Muscle of arm (tissue), 14 donors: Measurements from ENCODE around the gene TMEM163. TPM values are rescaled to one million over a fixed set of nuclear protein-coding genes. Genes with fewer than 3 reads are reported as not detected.
A peak's percentile ranks its signal among the peaks of the same experiment; 100 is the strongest.
"Not testable (repeated sequence)": the region's sequence is repeated elsewhere in the genome, so short reads cannot be mapped to it uniquely, and the experiment has no call there.

Experiments
- DNase-seq: peaks from one replicate; pipeline ENCODE4 v3.0.0-alpha.2; 2013
- long read RNA-seq, 11 donors: transcript quantifications; one replicate each; lab custom pipeline, GENCODE V29; 2026
- polyA plus RNA-seq, 12 donors: library from polyadenylated mRNA; unstranded; fragments of 120-200 nt; gene quantifications; one replicate each; pipeline ENCODE4 v1.2.1, GENCODE V29; 2013; ENCODE audit not compliant: insufficient read length in 12 of 12

TMEM163 gene
- 1 to 10 TPM in 5 of 12 donors, under 1 TPM in 5, not detected in 2; 0.64 to 2.6 (median 1.3) TPM for polyA plus RNA-seq
- long read RNA-seq, donor 1, full-length matches to known transcripts, result 2 of 2 reads
- long read RNA-seq, donor 1, partial matches to known transcripts, result 0 of 2 reads
- long read RNA-seq, donor 1, other reads (novel, unspliced or antisense), result 0 of 2 reads
- long read RNA-seq, donor 2, partial matches to known transcripts, result 0 of 2 reads
- long read RNA-seq, donor 2, other reads (novel, unspliced or antisense), result 0 of 2 reads
- long read RNA-seq, donor 3, partial matches to known transcripts, result 0 of 1 reads
- long read RNA-seq, donor 3, other reads (novel, unspliced or antisense), result 0 of 1 reads
- long read RNA-seq, donor 4, result 0 reads
- long read RNA-seq, donor 5, result 0 reads
- long read RNA-seq, donor 6, partial matches to known transcripts, result 0 of 1 reads
- long read RNA-seq, donor 6, other reads (novel, unspliced or antisense), result 0 of 1 reads
- long read RNA-seq, donor 7, partial matches to known transcripts, result 0 of 1 reads
- long read RNA-seq, donor 7, other reads (novel, unspliced or antisense), result 0 of 1 reads
- long read RNA-seq, donor 8, result 0 reads
- long read RNA-seq, donor 9, result 0 reads
- long read RNA-seq, donor 10, result 0 reads
- long read RNA-seq, donor 11, full-length matches to known transcripts, result 2 of 2 reads
- long read RNA-seq, donor 11, partial matches to known transcripts, result 0 of 2 reads
- long read RNA-seq, donor 11, other reads (novel, unspliced or antisense), result 0 of 2 reads

- no peak for DNase-seq
Measured at GRCh38 chr2:134718817-134719814, at the start of gene TMEM163. Gene TMEM163, minus strand, starts transcription at chr2:134719000.

GRCh38 chr2:134766583-134766982, 47.8 kb upstream of the TMEM163 start:
- DNase-seq, result no peak

GRCh38 chr2:134765987-134766386, 47.2 kb upstream of the TMEM163 start:
- DNase-seq, result no peak

- DNase-seq, result no peak
Measured at GRCh38 chr2:134764164-134764563, 45.4 kb upstream of the TMEM163 start.

GRCh38 chr2:134763164-134763710, 44.4 kb upstream of the TMEM163 start:
- DNase-seq, result no peak

GRCh38 chr2:134762508-134762907, 43.7 kb upstream of the TMEM163 start:
- no peak for DNase-seq

GRCh38 chr2:134760385-134760784, 41.6 kb upstream of the TMEM163 start:
- no peak for DNase-seq

GRCh38 chr2:134758633-134759032, 39.8 kb upstream of the TMEM163 start:
- DNase-seq, result no peak

GRCh38 chr2:134751981-134752380, 33.2 kb upstream of the TMEM163 start:
- DNase-seq, result not testable (repeated sequence)

- DNase-seq, result no peak
Measured at GRCh38 chr2:134745546-134745945, 26.7 kb upstream of the TMEM163 start.

- no peak for DNase-seq
Measured at GRCh38 chr2:134745023-134745422, 26.2 kb upstream of the TMEM163 start.

- DNase-seq, result peak; percentile 9
Measured at GRCh38 chr2:134739879-134740301, 21.1 kb upstream of the TMEM163 start.

GRCh38 chr2:134739236-134739878, 20.6 kb upstream of the TMEM163 start:
- DNase-seq, result no peak

- no peak for DNase-seq
Measured at GRCh38 chr2:134738141-134738870, 19.5 kb upstream of the TMEM163 start.

- DNase-seq, result no peak
Measured at GRCh38 chr2:134737671-134738070, 18.9 kb upstream of the TMEM163 start.

- no peak for DNase-seq
Measured at GRCh38 chr2:134736167-134736880, 17.5 kb upstream of the TMEM163 start.

- DNase-seq, result no peak
Measured at GRCh38 chr2:134728163-134728562, 9.4 kb upstream of the TMEM163 start.

- DNase-seq, result no peak
Measured at GRCh38 chr2:134727385-134727784, 8.6 kb upstream of the TMEM163 start.

- no peak for DNase-seq
Measured at GRCh38 chr2:134726645-134727044, 7.8 kb upstream of the TMEM163 start.
